Omental fat pad (tissue), 4 donors: ENCODE data around the gene KL. TPM values are rescaled to one million over a fixed set of nuclear protein-coding genes. Genes with fewer than 3 reads are reported as not detected.
A peak's percentile ranks its signal among the peaks of the same experiment; 100 is the strongest.

Experiments
- ATAC-seq: fragments of 150-250 bp; one replicate; pipeline ENCODE4 v1.9.1; 2016; ENCODE audit warnings: mild to moderate bottlenecking, moderate library complexity; ENCODE audit not compliant: low FRiP score
- DNase-seq: peaks from one replicate; pipeline ENCODE4 v3.0.0-alpha.2; 2019; ENCODE audit warnings: low spot score
- CTCF ChIP-seq, 3 donors: fragments of 450-650 bp; IDR thresholded peaks; one replicate each; pipeline ENCODE4 v1.5.1; 2016 to 2017; ENCODE audit warnings: antibody characterized with exemption in 3 of 3, mild to moderate bottlenecking in 3 of 3, moderate library complexity in 2 of 3
- total RNA-seq, 4 donors: library from RNA; depleted of rRNA; stranded (reverse); fragments of >200 nt; gene quantifications; one replicate each; pipeline ENCODE4 v1.1.0, GENCODE V29; 2016

KL gene
- total RNA-seq, 4 donors from 2014 or later = 1.9 to 20.3 (median 3.6) TPM

GRCh38 chr13:33011828-33012470 lies 4.3 kb upstream of the KL start:
- no peak for DNase-seq
- TF ChIP-seq CTCF (IDR thresholded peaks at IDR 0.05) = no peak
- ATAC-seq = no peak

- ATAC-seq = no peak
- TF ChIP-seq CTCF (IDR thresholded peaks at IDR 0.05) = no peak
- no peak for DNase-seq
Observed at GRCh38 chr13:33014291-33014690, 1.9 kb upstream of the KL start.

GRCh38 chr13:33015241-33015668 lies 968 bp upstream of the KL start:
- TF ChIP-seq CTCF (IDR thresholded peaks at IDR 0.05) = no peak
- DNase-seq (no peak), ATAC-seq (no peak)

GRCh38 chr13:33015791-33016323 lies 366 bp upstream of the KL start:
- ATAC-seq (peak; percentile 28), DNase-seq (no peak)
- no peak for TF ChIP-seq CTCF (IDR thresholded peaks at IDR 0.05)

GRCh38 chr13:33017323-33017929 lies 1.2 kb downstream of the KL start:
- TF ChIP-seq CTCF (IDR thresholded peaks at IDR 0.05) = no peak
- no peak for DNase-seq
- ATAC-seq = peak; percentile 38

- TF ChIP-seq CTCF (IDR thresholded peaks at IDR 0.05) = no peak
- ATAC-seq (no peak), DNase-seq (no peak)
Observed at GRCh38 chr13:33018886-33019285, 2.7 kb downstream of the KL start.

GRCh38 chr13:33022986-33023385 lies 6.8 kb downstream of the KL start:
- ATAC-seq = no peak
- DNase-seq = no peak
- TF ChIP-seq CTCF (IDR thresholded peaks at IDR 0.05) = no peak
